RWPE1 (cell line): Measurements from ENCODE around the gene TNFSF9.
"Not testable (repeated sequence)": the region's sequence is repeated elsewhere in the genome, so short reads cannot be mapped to it uniquely, and the experiment has no call there.

Source experiments
- CTCF ChIA-PET: fragments of 350-600 bp; sonication (Branson Sonifier 250); formaldehyde crosslinking; extraction: SDS; loops from one replicate; lab custom pipeline; 2021; lab: Yijun Ruan, JAX
- POLR2A ChIA-PET: fragments of 400-600 bp; formaldehyde crosslinking; extraction: SDS; loops from one replicate; lab custom pipeline; 2020; ENCODE audit warnings: antibody characterized with exemption; ENCODE audit not compliant: low non-redundant PET; lab: Yijun Ruan, JAX
- DNase-seq: peaks from one replicate; pipeline ENCODE4 v3.0.0; 2012; ENCODE audit warnings: low spot score
- H3K27ac ChIP-seq: fragments of 450-650 bp; 2 replicates; pipeline ENCODE4 v1.5.1; 2017
- CTCF ChIP-seq: fragments of 450-650 bp; conservative IDR thresholded peaks from 2 replicates; pipeline ENCODE4 v1.5.1; 2017; ENCODE audit warnings: low read depth, mild to moderate bottlenecking

Gene TNFSF9

DNA sequence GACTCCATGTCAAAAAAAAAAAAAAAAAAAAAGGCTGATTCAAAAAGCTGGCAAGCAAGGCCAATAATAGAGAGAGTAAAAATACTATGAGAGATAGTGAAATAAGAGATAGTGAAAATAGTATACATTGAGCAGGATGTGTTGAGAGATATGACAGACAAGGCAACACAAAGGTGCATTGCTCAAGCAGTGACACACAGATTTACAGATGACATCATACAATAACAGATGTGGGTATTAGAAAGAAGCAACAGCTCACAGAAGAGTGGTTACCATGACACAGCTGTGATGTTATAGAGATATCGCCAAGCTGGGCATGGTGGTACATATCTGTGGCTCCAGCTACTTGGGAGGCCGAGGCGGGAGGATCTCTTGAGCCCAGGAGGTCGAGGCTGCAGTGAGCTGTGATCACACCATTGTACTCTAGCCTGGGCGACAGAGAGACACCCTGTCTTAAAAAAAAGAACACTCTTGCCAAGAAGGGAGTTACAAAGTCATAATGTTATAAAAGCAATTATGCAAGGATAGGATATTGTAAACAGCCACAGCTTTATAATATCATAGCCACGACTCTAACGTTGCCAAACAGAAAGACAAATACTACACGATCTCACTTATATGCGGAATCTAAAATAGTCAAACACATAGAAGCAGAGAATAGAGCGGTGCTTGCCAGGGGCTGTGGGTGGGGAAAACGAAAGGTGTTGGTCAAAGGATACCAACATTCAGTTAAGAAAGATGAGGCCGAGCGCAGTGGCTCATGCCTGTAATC lies 10.3 kb downstream of the TNFSF9 start:
- H3K27ac ChIP-seq = peak overlapping the region; percentile 30; the same call in 1 of the 2 replicates
- no peak for TF ChIP-seq CTCF

GRCh38 chr19:6543866-6544347 lies 13.1 kb downstream of the TNFSF9 start:
- H3K27ac ChIP-seq = no peak overlapping the region
- TF ChIP-seq CTCF = no peak
- ChIA-PET POLR2A (interaction anchor here (0.7 kb wide), 1 partner anchor 319 kb away, joined by 3 read pairs; no protein-coding TSS in a partner anchor), CTCF (no interaction called here)
- DNase-seq = no peak

More for the DNA sequence above, 10.3 kb downstream of the TNFSF9 start:
- POLR2A ChIA-PET = interaction anchor here (0.7 to 1.1 kb wide), 2 partner anchors 9 to 11 kb away, joined by 3 to 9 read pairs; partner anchors contain the start of gene TNFSF9
- CTCF ChIA-PET = no interaction called here
- no peak for DNase-seq

DNA sequence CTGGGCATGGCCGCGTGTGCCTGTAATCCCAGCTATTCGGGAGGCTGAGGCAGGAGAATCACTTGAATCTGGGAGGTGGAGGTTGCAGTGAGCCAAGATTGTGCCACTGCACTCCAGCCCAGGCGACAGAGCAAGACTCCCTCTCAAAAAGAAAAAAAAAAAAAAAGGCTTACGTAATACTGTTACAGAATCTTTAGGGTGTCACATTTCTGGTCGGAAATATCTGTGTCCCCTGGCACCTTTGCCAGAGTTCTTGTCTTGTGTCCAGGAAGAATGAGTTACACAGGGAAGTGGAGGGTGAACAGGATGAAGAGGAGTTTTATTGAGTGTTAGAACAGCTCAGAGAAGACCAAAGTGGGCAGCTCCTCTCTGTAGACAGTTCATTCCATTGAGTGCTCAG lies 19.9 kb downstream of the TNFSF9 start:
- H3K27ac ChIP-seq = peak overlapping the region; percentile 37
- CTCF ChIA-PET, DNase-seq, POLR2A ChIA-PET: not testable (repeated sequence)

DNA sequence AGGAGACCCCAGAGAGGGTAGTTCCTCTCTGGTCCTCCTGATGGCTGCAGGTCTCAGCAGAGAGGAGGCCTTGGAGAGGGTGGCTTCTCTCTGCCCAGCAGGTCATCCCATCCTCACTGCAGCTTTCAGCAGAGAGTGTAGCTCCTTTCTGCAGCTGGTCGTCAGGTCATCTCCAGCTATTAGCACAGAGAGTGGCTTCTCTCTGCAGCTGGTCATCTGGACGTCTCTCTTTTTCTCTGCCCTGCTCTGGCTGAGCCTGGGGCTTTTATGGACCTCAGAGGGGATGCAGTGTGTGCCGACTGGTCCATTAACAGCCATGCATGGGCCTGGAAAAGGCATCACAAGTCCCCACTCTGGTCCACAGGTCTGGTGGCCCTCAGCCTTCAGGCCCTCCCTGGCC lies 20.3 kb downstream of the TNFSF9 start:
- CTCF ChIA-PET = no interaction called here

DNA sequence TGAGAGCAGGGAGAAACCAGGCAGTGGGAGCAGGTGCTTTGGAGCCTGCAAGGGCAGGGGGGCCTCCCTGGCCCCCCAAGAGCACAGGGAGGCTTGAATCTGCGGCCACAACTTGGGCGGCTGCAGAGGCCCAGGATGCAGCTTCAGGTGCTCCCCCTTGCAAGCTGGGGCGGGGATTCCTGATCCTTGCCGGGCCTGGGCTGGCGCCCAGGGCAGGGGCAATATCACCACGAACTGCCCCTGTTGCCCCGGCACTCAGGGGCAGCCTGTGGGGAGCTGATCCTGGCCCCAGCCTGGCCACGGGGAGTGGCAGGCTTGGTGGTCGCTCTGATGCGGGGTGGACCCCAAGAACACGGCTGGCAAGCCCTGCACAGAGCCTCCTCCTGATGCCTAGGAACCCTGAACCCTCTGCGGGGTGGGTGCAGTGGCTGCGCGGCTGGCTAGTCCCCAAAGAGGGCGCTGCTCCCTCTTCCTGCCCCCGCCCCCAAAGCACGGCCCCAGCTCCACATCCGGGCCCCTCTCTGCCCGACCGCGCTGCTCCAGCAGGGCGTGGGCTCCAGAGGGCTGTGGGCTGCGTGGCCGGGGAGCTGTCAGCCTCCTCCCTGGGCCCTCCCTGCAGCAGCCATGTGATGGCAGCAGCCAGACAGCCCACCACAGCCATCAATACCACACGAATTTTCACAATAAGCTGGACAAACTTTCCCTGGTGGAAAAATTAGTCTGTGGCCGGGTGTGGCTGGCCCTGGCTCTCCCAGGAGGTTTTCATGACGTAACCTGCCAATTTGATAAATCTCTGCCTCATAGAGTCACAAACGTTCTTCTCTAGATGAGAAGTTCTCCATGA lies 21.0 kb downstream of the TNFSF9 start:
- ChIA-PET POLR2A (interaction anchor here (0.7 kb wide), 1 partner anchor 304 kb away, joined by 3 read pairs; no protein-coding TSS in a partner anchor), CTCF (interaction anchor here (0.6 kb wide), 1 partner anchor 103 kb away, joined by 6 read pairs; no protein-coding TSS in a partner anchor)
- H3K27ac ChIP-seq = peak overlapping the region; percentile 35
- TF ChIP-seq CTCF = no peak
- DNase-seq = no peak

More for the DNA sequence above, 20.3 kb downstream of the TNFSF9 start:
- POLR2A ChIA-PET = no interaction called here
- no peak for DNase-seq
- TF ChIP-seq CTCF = no peak
- H3K27ac ChIP-seq = peak overlapping the region; percentile 37

GRCh38 chr19:6556043-6556449 lies 25.2 kb downstream of the TNFSF9 start:
- POLR2A ChIA-PET = no interaction called here
- DNase-seq = no peak
- no peak overlapping the region for H3K27ac ChIP-seq
- no peak for TF ChIP-seq CTCF
- CTCF ChIA-PET = interaction anchor here (0.6 to 0.7 kb wide), 2 partner anchors 28 to 181 kb away, joined by 3 to 4 read pairs; no protein-coding TSS in a partner anchor
